Measurements from ENCODE around the gene PRKAA2. TPM values are rescaled to one million over a fixed set of nuclear protein-coding genes. Genes with fewer than 3 reads are reported as not detected.

The PRKAA2 gene
- total RNA-seq, 2 experiments from 2014 or later: not detected

DNA sequence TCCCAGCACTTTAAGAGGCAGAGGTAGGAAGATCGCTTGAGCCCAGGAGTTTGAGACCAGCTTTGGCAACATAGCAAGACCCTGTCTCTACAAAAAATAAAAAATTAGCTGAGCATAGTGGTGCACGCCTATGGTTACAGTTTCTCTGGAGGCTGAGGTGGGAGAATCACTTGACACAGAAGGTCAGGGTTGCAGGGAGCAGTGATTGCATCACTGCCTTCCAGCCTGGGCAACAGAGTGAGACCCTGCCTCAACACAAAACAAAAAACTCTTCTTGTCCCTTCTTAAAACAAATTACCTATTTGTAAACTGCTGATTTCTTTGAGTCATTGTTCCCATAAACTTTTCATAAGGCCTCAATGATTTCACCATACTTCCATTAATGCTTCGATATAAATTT, 18.7 kb downstream of the PRKAA2 start:
- DNase-seq: no peak
- H3K9me3 Mint-ChIP-seq: no peaks in the 10 kb centered on the region
- H3K4me3 Mint-ChIP-seq: no peak overlapping the region
- no peaks in the 10 kb centered on the region for H3K4me1 Mint-ChIP-seq (ENCODE audit: low read depth)
- H3K27ac Mint-ChIP-seq: no peak overlapping the region
- H3K27me3 Mint-ChIP-seq (ENCODE audit: low read depth): peaks cover 13% of the 10 kb centered on the region
- CTCF ChIA-PET: no interaction called here
- intact Hi-C loops (cut with micrococcal nuclease): no loop called here
- H3K36me3 Mint-ChIP-seq (ENCODE audit: low read depth): no peaks in the 10 kb centered on the region

DNA sequence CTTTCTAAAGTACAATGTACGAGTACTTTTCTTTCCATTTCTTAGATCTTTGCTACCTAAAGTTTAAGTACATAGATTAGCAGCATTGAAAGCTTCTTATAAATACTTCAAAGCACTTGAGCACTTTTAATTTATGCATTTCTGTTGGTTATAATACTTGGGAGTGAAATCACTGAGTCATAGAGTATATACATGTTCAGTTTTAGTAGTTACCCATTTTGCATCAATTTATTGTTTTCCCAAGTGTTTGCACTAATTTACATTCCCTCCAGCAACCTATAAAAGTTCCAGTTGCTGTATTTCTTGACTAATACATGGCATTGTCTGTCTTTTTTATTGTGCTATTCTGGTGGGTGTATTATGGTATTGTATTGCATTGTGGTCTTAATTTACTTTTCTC, 20.3 kb downstream of the PRKAA2 start:
- Mint-ChIP-seq H3K9me3 (no peaks in the 10 kb centered on the region), H3K4me3 (no peak overlapping the region), H3K4me1 (ENCODE audit: low read depth) (no peaks in the 10 kb centered on the region), H3K36me3 (ENCODE audit: low read depth) (no peaks in the 10 kb centered on the region), H3K27me3 (ENCODE audit: low read depth) (peaks cover 18% of the 10 kb centered on the region), H3K27ac (no peak overlapping the region)
- CTCF ChIA-PET: no interaction called here
- intact Hi-C loops (cut with micrococcal nuclease): no loop called here
- DNase-seq: no peak

DNA sequence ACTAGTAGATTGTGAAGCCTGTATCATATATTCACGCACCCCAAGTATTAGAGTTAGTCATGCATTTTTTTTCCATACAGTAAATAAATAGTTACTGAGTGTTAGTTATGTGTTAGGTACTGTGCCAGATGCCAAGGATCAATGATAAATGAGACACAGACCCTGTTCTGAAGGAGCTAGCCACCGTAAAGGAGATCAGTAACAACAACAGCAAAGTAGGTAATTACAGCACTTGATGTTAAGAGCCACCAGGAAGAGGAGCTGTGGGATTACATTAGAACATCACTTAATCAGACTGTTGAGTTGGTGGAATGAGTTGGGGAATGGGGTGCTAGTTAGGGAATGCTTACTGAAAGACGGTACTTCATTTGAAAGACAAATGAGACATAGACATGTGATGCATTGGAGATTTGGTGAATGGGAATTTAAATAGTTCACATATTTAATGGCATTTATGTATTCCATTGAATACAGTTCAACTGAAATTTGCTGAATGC, 21.0 kb downstream of the PRKAA2 start:
- H3K27ac Mint-ChIP-seq: no peak overlapping the region
- H3K27me3 Mint-ChIP-seq (ENCODE audit: low read depth): peaks cover 20% of the 10 kb centered on the region
- no peaks in the 10 kb centered on the region for H3K9me3 Mint-ChIP-seq
- intact Hi-C loops (cut with micrococcal nuclease): no loop called here
- DNase-seq: no peak
- CTCF ChIA-PET: no interaction called here
- H3K36me3 Mint-ChIP-seq (ENCODE audit: low read depth): no peaks in the 10 kb centered on the region
- no peak overlapping the region for H3K4me3 Mint-ChIP-seq
- H3K4me1 Mint-ChIP-seq (ENCODE audit: low read depth): no peaks in the 10 kb centered on the region

DNA sequence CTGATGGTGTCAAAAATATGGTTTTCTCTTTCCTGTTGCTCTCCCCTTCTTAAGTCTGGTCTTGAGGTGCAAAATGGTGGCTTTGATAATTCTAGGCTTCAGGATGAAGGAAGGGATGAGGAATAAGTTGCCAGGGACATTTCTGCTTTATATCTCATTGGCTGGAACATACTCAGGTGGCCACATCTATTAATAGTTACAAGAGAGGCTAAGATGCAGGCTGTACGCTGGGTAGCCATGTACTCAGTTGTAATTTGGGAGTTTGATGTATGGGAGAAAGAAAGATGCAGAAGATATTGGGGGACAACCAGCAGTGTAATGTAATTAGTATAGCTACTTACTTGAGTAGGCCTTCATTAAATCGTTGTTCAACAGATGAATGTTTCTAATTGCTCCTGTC, 25.2 kb downstream of the PRKAA2 start:
- H3K36me3 Mint-ChIP-seq (ENCODE audit: low read depth): no peaks in the 10 kb centered on the region
- H3K4me3 Mint-ChIP-seq: no peak overlapping the region
- H3K27ac Mint-ChIP-seq: no peak overlapping the region

DNA sequence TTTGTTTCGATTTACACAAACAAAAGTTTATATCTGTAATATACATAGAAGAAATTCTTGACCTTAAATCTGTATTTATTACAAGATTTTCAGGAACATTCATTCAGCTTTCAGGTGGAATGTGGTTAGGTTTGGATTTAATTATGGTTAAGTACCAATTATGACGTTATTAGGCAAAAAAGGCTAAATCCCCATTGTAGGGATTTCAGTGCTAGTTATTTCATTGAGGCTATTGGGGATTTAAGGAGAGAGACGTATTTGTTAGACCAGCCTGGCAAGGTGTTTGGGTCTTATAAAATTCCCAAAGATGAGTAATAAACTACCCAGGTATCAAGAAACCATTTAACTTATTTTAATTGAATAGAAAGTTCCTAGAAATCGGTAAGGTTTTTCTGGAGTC, 26.0 kb downstream of the PRKAA2 start:
- Mint-ChIP-seq H3K36me3 (ENCODE audit: low read depth) (no peaks in the 10 kb centered on the region), H3K4me3 (no peak overlapping the region), H3K27me3 (ENCODE audit: low read depth) (peaks cover 22% of the 10 kb centered on the region), H3K27ac (no peak overlapping the region), H3K9me3 (no peaks in the 10 kb centered on the region), H3K4me1 (ENCODE audit: low read depth) (no peaks in the 10 kb centered on the region)
- CTCF ChIA-PET: no interaction called here
- intact Hi-C loops (cut with micrococcal nuclease): no loop called here
- DNase-seq: no peak

More for the DNA sequence above, 25.2 kb downstream of the PRKAA2 start:
- Mint-ChIP-seq H3K9me3 (no peaks in the 10 kb centered on the region), H3K27me3 (ENCODE audit: low read depth) (peaks cover 26% of the 10 kb centered on the region), H3K4me1 (ENCODE audit: low read depth) (no peaks in the 10 kb centered on the region)
- intact Hi-C loops (cut with micrococcal nuclease): no loop called here
- DNase-seq: no peak
- CTCF ChIA-PET: no interaction called here

DNA sequence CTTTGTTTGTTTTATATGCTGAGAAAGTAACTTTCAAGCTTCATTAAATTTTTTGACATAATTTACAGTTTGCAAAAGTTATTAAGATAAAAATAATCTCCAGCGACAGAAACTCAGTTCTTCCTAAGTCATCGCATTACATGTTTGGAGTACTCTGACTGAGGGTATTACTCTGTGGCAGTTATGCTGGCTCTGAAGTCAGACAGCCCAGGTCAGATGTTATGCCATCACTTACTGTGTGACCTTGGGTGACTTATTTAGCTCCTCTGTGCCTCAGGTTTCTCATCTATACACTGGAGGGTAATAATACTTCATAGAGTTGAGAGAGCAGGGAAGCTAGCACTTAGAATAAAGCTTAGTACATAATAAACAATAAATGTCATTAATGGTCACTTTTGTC, 26.4 kb downstream of the PRKAA2 start:
- no peak overlapping the region for H3K27ac Mint-ChIP-seq
- intact Hi-C loops (cut with micrococcal nuclease): no loop called here
- CTCF ChIA-PET: no interaction called here

DNA sequence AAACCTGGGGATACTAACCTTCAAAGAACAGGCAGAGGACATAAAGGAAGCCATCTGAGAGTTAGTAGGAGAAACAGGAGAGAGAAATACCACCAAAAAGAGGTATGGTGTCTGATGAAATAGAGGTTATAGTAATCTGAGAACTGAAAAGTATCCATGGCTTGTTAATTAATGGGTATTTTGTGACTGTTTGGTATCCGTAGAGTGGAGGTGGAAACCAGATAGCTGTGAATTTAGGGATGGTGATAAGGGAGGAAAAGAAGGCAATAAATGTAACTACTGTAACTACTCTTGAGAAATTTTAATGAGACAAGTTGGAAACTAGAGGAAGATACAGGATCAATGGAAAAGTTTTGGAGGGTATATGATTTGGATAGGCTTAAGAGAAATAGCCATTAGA, 27.5 kb downstream of the PRKAA2 start:
- no peaks in the 10 kb centered on the region for H3K36me3 Mint-ChIP-seq (ENCODE audit: low read depth)
- intact Hi-C loops (cut with micrococcal nuclease): no loop called here
- H3K27ac Mint-ChIP-seq: no peak overlapping the region
- no peak for DNase-seq
- H3K27me3 Mint-ChIP-seq (ENCODE audit: low read depth): peaks cover 20% of the 10 kb centered on the region
- H3K4me3 Mint-ChIP-seq: no peak overlapping the region
- no peaks in the 10 kb centered on the region for H3K9me3 Mint-ChIP-seq
- no peaks in the 10 kb centered on the region for H3K4me1 Mint-ChIP-seq (ENCODE audit: low read depth)
- CTCF ChIA-PET: no interaction called here

More for the DNA sequence above, 26.4 kb downstream of the PRKAA2 start:
- Mint-ChIP-seq H3K27me3 (ENCODE audit: low read depth) (peaks cover 20% of the 10 kb centered on the region), H3K4me1 (ENCODE audit: low read depth) (no peaks in the 10 kb centered on the region), H3K4me3 (no peak overlapping the region), H3K36me3 (ENCODE audit: low read depth) (no peaks in the 10 kb centered on the region), H3K9me3 (no peaks in the 10 kb centered on the region)
- no peak for DNase-seq

DNA sequence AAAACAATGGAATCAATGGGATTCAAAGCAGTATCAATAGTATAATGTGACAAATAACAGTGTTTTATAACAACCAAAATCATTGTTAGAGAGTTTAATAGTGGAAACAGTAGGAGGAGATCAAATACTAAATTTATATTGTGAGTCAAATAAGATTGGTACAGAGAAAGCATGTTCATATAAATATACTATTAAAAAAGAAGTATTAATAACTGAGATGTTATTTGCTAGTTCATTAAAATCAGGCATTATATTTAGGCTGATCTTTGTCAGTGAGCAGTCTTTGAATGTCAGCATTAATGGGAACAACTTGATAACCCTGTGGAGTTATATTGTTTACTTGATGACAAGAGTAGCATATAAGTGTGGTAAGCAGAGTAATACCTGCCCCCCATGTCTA, 30.6 kb downstream of the PRKAA2 start:
- no peaks in the 10 kb centered on the region for H3K4me1 Mint-ChIP-seq (ENCODE audit: low read depth)
- H3K4me3 Mint-ChIP-seq: no peak overlapping the region
- peaks cover 6% of the 10 kb centered on the region for H3K9me3 Mint-ChIP-seq
- intact Hi-C loops (cut with micrococcal nuclease): no loop called here
- no peak overlapping the region for H3K27ac Mint-ChIP-seq
- no peak for DNase-seq
- CTCF ChIA-PET: no interaction called here
- H3K27me3 Mint-ChIP-seq (ENCODE audit: low read depth): peaks cover 10% of the 10 kb centered on the region
- no peaks in the 10 kb centered on the region for H3K36me3 Mint-ChIP-seq (ENCODE audit: low read depth)

DNA sequence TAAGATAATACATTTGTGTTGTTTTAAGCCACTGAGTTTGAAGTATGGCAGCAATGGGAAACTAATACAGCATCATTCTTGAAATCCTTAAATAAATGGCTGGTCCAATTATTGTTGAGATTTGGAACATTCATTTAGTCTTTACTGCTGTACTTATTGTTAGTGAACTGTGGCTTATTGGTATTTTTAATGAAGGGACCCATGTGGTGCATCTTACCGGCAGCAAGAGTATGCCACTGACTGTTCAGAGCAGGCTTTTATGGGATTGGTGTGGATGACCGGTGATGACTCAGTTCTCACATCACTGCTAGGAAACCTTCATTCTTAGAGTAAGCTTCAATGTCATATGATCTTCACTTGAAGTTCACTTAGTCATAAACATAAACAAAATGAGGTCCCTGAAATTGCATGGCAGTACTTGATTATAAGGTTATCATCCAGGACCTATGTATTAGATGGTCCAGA, 31.5 kb downstream of the PRKAA2 start:
- Mint-ChIP-seq H3K4me1 (ENCODE audit: low read depth) (no peaks in the 10 kb centered on the region), H3K4me3 (no peak overlapping the region), H3K27me3 (ENCODE audit: low read depth) (peaks cover 10% of the 10 kb centered on the region), H3K9me3 (peaks cover 6% of the 10 kb centered on the region), H3K27ac (no peak overlapping the region), H3K36me3 (ENCODE audit: low read depth) (no peaks in the 10 kb centered on the region)
- intact Hi-C loops (cut with micrococcal nuclease): no loop called here
- CTCF ChIA-PET: no interaction called here
- no peak for DNase-seq

DNA sequence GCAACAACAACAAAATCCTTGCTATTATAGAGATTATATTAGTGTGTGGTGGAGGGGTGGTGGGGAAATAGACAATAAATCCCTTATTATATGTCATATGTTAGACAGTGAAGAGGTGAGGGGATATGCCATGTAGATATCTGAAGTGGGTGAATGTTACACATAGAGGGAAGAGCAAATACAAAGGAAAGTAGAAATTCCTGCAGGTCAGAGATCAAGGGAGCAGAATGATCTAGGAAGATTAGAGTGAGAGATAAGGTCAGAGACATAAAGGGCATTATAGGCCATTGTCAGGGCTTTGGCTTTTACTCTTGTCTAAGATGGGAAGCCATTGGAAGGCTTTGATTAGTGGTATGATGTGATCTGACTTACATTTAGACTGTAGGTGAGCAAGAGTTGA, 38.5 kb downstream of the PRKAA2 start:
- Mint-ChIP-seq H3K4me1 (ENCODE audit: low read depth) (peaks cover 2% of the 10 kb centered on the region), H3K4me3 (no peak overlapping the region), H3K27ac (no peak overlapping the region), H3K27me3 (ENCODE audit: low read depth) (no peaks in the 10 kb centered on the region), H3K36me3 (ENCODE audit: low read depth) (no peaks in the 10 kb centered on the region), H3K9me3 (peaks cover 6% of the 10 kb centered on the region)
- DNase-seq: no peak
- CTCF ChIA-PET: no interaction called here
- intact Hi-C loops (cut with micrococcal nuclease): no loop called here

DNA sequence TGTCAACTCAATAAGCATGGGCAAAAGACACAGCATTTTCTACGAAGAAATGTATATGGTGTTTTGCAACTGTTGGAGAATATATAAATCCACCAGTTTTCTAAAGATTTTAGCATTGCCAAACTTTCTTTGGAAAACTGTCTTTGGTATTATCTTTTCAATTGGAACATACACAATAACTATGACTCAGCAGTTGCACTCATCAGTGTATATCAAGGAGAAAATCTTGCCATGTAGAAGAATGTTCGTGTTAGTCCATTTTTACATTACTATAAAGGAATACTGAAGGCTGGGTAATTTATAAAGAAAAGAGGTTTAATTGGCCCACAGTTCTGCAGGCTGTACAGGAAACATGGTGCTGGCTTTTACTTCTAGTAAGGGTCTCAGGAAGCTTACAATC, 41.1 kb downstream of the PRKAA2 start:
- no peaks in the 10 kb centered on the region for H3K9me3 Mint-ChIP-seq
- CTCF ChIA-PET: no interaction called here

DNA sequence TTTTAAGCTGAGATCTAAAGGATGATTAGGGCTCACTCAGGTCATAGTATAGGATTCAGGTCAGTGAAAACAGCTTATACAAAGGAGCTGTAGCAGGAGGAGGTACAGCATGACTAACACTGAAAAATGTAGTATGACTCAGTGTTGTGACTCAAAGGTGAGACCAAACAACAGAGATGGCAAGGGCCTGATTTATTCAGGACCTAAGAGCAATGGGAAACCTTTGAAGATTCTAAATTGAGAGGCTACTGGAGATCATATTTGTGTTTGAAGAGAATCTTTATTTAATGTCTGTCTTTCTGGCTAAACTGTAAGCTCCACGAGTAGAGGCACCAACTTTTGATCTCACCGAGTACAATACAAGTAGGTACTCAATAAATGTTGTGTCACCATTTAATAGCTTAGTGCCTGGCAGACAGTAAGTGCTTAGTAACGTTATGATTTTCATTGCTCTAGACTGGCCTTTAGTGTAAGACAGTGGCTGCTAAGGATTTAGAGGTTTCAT, 43.5 kb downstream of the PRKAA2 start:
- CTCF ChIA-PET: no interaction called here
- Mint-ChIP-seq H3K4me3 (no peak overlapping the region), H3K27me3 (ENCODE audit: low read depth) (no peaks in the 10 kb centered on the region), H3K27ac (no peak overlapping the region), H3K4me1 (ENCODE audit: low read depth) (peaks cover 2% of the 10 kb centered on the region), H3K9me3 (no peaks in the 10 kb centered on the region), H3K36me3 (ENCODE audit: low read depth) (no peaks in the 10 kb centered on the region)
- intact Hi-C loops (cut with micrococcal nuclease): no loop called here
- no peak for DNase-seq

More for the DNA sequence above, 41.1 kb downstream of the PRKAA2 start:
- peaks cover 2% of the 10 kb centered on the region for H3K4me1 Mint-ChIP-seq (ENCODE audit: low read depth)
- intact Hi-C loops (cut with micrococcal nuclease): no loop called here
- no peak overlapping the region for H3K27ac Mint-ChIP-seq
- no peak overlapping the region for H3K4me3 Mint-ChIP-seq
- DNase-seq: no peak
- H3K27me3 Mint-ChIP-seq (ENCODE audit: low read depth): no peaks in the 10 kb centered on the region
- no peaks in the 10 kb centered on the region for H3K36me3 Mint-ChIP-seq (ENCODE audit: low read depth)

DNA sequence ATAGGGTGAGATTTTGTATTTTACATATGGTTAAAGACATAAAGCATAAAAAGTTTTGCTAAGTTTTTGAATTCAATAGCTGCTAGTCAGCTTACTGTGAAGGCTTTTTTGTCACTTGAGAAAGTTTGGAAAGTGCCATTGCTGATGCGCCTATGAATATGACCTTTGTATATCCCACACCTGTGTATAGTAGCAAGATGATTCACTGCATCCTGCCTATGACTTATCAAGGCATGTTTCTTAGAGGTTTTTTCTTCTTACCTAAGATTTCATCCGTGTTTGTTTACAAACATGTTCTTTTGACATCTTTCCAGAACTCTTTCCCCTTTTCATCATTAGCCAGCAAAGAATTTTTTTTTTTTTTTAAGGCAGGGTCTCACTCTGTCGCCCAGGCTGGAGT, 51.5 kb downstream of the PRKAA2 start:
- H3K27ac Mint-ChIP-seq: no peak overlapping the region

DNA sequence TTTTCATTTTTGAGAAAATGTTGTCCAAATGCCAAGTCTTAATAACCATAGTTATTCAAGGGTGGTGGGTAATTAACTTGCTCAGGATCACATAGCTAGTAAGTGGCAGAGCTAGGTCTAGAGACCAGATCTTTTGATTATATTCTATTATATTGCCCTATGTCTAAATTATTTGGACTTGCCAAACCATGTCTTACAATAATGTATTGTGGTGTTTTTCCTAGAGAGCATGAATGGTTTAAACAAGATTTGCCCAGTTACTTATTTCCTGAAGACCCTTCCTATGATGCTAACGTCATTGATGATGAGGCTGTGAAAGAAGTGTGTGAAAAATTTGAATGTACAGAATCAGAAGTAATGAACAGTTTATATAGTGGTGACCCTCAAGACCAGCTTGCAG, 58.6 kb downstream of the PRKAA2 start:
- intact Hi-C loops (cut with micrococcal nuclease): no loop called here
- Mint-ChIP-seq H3K27me3 (ENCODE audit: low read depth) (peaks cover 13% of the 10 kb centered on the region), H3K36me3 (ENCODE audit: low read depth) (no peaks in the 10 kb centered on the region), H3K9me3 (peaks cover 4% of the 10 kb centered on the region), H3K4me1 (ENCODE audit: low read depth) (no peaks in the 10 kb centered on the region), H3K27ac (no peak overlapping the region), H3K4me3 (no peak overlapping the region)
- CTCF ChIA-PET: no interaction called here
- no peak for DNase-seq

More for the DNA sequence above, 51.5 kb downstream of the PRKAA2 start:
- no peak for DNase-seq
- CTCF ChIA-PET: no interaction called here
- H3K36me3 Mint-ChIP-seq (ENCODE audit: low read depth): no peaks in the 10 kb centered on the region
- no peak overlapping the region for H3K4me3 Mint-ChIP-seq
- peaks cover 11% of the 10 kb centered on the region for H3K27me3 Mint-ChIP-seq (ENCODE audit: low read depth)
- peaks cover 4% of the 10 kb centered on the region for H3K9me3 Mint-ChIP-seq
- no peaks in the 10 kb centered on the region for H3K4me1 Mint-ChIP-seq (ENCODE audit: low read depth)
- intact Hi-C loops (cut with micrococcal nuclease): no loop called here
